H9 (cell line): ENCODE data around the gene RND3. TPM values are rescaled to one million over a fixed set of nuclear protein-coding genes. Genes with fewer than 3 reads are reported as not detected.

ENCODE experiments used
- DNase-seq: peaks from one replicate; pipeline ENCODE4 v3.0.0-alpha.2; 2017
- H2AFZ ChIP-seq: one replicate; pipeline ENCODE4 v1.6.1; 2013; ENCODE audit warnings: mild to moderate bottlenecking, low read length, control low read depth, moderate library complexity
- H2AK5ac ChIP-seq: 2 replicates; pipeline ENCODE4 v1.6.1; 2013; ENCODE audit warnings: low read length, control low read depth, mixed read lengths; ENCODE audit not compliant: insufficient read length
- H2BK120ac ChIP-seq: one replicate; pipeline ENCODE4 v1.6.1; 2013; ENCODE audit warnings: low read depth, mild to moderate bottlenecking, low read length, control low read depth, inconsistent platforms; ENCODE audit not compliant: poor library complexity, severe bottlenecking
- H2BK12ac ChIP-seq: 2 replicates; pipeline ENCODE4 v1.6.1; 2013; ENCODE audit warnings: low read length, control low read depth, mixed read lengths, low read depth; ENCODE audit not compliant: insufficient read length
- H2BK15ac ChIP-seq: 2 replicates; pipeline ENCODE4 v1.6.1; 2013; ENCODE audit warnings: low read depth, low read length, control low read depth
- H2BK20ac ChIP-seq: one replicate; pipeline ENCODE4 v1.6.1; 2013; ENCODE audit warnings: low read depth, mild to moderate bottlenecking, low read length, control low read depth, inconsistent platforms; ENCODE audit not compliant: poor library complexity, severe bottlenecking
- H2BK5ac ChIP-seq: 2 replicates; pipeline ENCODE4 v1.6.1; 2013; ENCODE audit warnings: low read length, control low read depth, mixed read lengths; ENCODE audit not compliant: insufficient read length
- H3K14ac ChIP-seq: 2 replicates; pipeline ENCODE4 v1.6.1; 2013; ENCODE audit warnings: low read length, control low read depth; ENCODE audit not compliant: insufficient read depth
- H3K18ac ChIP-seq: 2 replicates; pipeline ENCODE4 v1.6.1; 2013; ENCODE audit warnings: low read depth, mild to moderate bottlenecking, mixed read lengths, low read length, control low read depth; ENCODE audit not compliant: insufficient read length
- H3K23ac ChIP-seq: 2 replicates; pipeline ENCODE4 v1.6.1; 2013; ENCODE audit warnings: low read length, control low read depth, mixed read lengths, low read depth; ENCODE audit not compliant: insufficient read length
- H3K23me2 ChIP-seq: 2 replicates; pipeline ENCODE4 v1.6.1; 2013; ENCODE audit warnings: low read depth, mild to moderate bottlenecking, mixed read lengths, low read length, control low read depth; ENCODE audit not compliant: insufficient read length, poor library complexity, severe bottlenecking
- H3K27ac ChIP-seq: 2 replicates; pipeline ENCODE4 v1.5.1; 2013; ENCODE audit warnings: low read length, control low read depth, mixed read lengths, low read depth; ENCODE audit not compliant: insufficient read length
- H3K27me3 ChIP-seq: 2 replicates; pipeline ENCODE4 v1.6.1; 2013; ENCODE audit warnings: low read length, control low read depth, inconsistent platforms; ENCODE audit not compliant: insufficient read depth
- H3K4ac ChIP-seq: 2 replicates; pipeline ENCODE4 v1.6.1; 2013; ENCODE audit warnings: low read depth, mild to moderate bottlenecking, control low read depth, inconsistent platforms, low read length, moderate library complexity
- H3K4me1 ChIP-seq: 2 replicates; pipeline ENCODE4 v1.6.1; 2013; ENCODE audit warnings: low read length, control low read depth, inconsistent platforms; ENCODE audit not compliant: insufficient read depth
- H3K4me2 ChIP-seq: 2 replicates; pipeline ENCODE4 v1.6.1; 2013; ENCODE audit warnings: low read length, control low read depth, mixed read lengths; ENCODE audit not compliant: insufficient read length, insufficient read depth
- H3K56ac ChIP-seq: 2 replicates; pipeline ENCODE4 v1.6.1; 2013; ENCODE audit warnings: low read depth, mild to moderate bottlenecking, mixed read lengths, low read length, control low read depth; ENCODE audit not compliant: insufficient read length
- H3K79me1 ChIP-seq: 2 replicates; pipeline ENCODE4 v1.6.1; 2013; ENCODE audit warnings: low read depth, mild to moderate bottlenecking, moderate library complexity, low read length, control low read depth, inconsistent platforms; ENCODE audit not compliant: insufficient read depth, poor library complexity, severe bottlenecking
- H3K79me2 ChIP-seq: 2 replicates; pipeline ENCODE4 v1.6.1; 2013; ENCODE audit warnings: low read length, control low read depth, inconsistent platforms; ENCODE audit not compliant: insufficient read depth
- H3K9ac ChIP-seq: 2 replicates; pipeline ENCODE4 v1.6.1; 2013; ENCODE audit warnings: low read length, control low read depth, mixed read lengths; ENCODE audit not compliant: insufficient read length; ENCODE audit errors: extremely low read depth
- H3K9me3 ChIP-seq: one replicate; pipeline ENCODE4 v1.6.1; 2013; ENCODE audit warnings: low read depth, low read length, inconsistent platforms; ENCODE audit not compliant: control insufficient read depth
- H3T11ph ChIP-seq: one replicate; pipeline ENCODE4 v1.6.1; 2013; ENCODE audit warnings: mild to moderate bottlenecking, low read length, control low read depth, inconsistent platforms
- H4K20me1 ChIP-seq: one replicate; pipeline ENCODE4 v1.6.1; 2013; ENCODE audit not compliant: control insufficient read depth, insufficient read length, insufficient read depth
- H4K5ac ChIP-seq: 2 replicates; pipeline ENCODE4 v1.6.1; 2013; ENCODE audit warnings: low read depth, mild to moderate bottlenecking, mixed read lengths, low read length, control low read depth; ENCODE audit not compliant: insufficient read length
- H4K8ac ChIP-seq: replicated peaks from 2 replicates; pipeline ENCODE4 v1.6.1; 2013; ENCODE audit warnings: low read length, control low read depth, mixed read lengths, low read depth; ENCODE audit not compliant: insufficient read length
- H4K91ac ChIP-seq: 2 replicates; pipeline ENCODE4 v1.6.1; 2013; ENCODE audit warnings: low read depth, mild to moderate bottlenecking, moderate library complexity, mixed read lengths, low read length, control low read depth; ENCODE audit not compliant: insufficient read length
- H3K27ac Mint-ChIP-seq, 3 experiments: 2 replicates in 2 of 3; 3 replicates in 1 of 3; pipeline ENCODE4 v1.8.0; 2020 to 2021; ENCODE audit warnings: mixed read lengths in 3 of 3, mild to moderate bottlenecking in 1 of 3, moderate library complexity in 1 of 3
- H3K27me3 Mint-ChIP-seq: 2 replicates; pipeline ENCODE4 v1.8.0; 2021; ENCODE audit warnings: low read depth, mild to moderate bottlenecking, moderate library complexity, mixed read lengths
- H3K36me3 Mint-ChIP-seq, 3 experiments: 2 replicates in 2 of 3; 3 replicates in 1 of 3; pipeline ENCODE4 v1.8.0; 2020 to 2021; ENCODE audit warnings: low read depth in 3 of 3, mixed read lengths in 3 of 3; ENCODE audit not compliant: insufficient read depth in 1 of 3
- H3K4me1 Mint-ChIP-seq, 2 experiments: 2 replicates each; pipeline ENCODE4 v1.8.0; 2020; ENCODE audit warnings: mixed read lengths in 2 of 2
- H3K4me3 Mint-ChIP-seq, 2 experiments: 2 replicates in 1 of 2; 3 replicates in 1 of 2; pipeline ENCODE4 v1.8.0; 2020 to 2021; ENCODE audit warnings: mild to moderate bottlenecking in 2 of 2, mixed read lengths in 2 of 2, moderate library complexity in 1 of 2
- H3K9me3 Mint-ChIP-seq, 2 experiments: 2 replicates in 1 of 2; 3 replicates in 1 of 2; pipeline ENCODE4 v1.8.0; 2020; ENCODE audit warnings: mild to moderate bottlenecking in 2 of 2, mixed read lengths in 2 of 2, moderate library complexity in 1 of 2
- CTCF ChIP-seq: fragments of 200-600 bp; sonication (generic); conservative IDR thresholded peaks from 3 replicates; pipeline ENCODE4 v1.8.0; 2021; ENCODE audit warnings: antibody characterized with exemption, mild to moderate bottlenecking
- whole genome bisulfite sequencing: extraction: QIAGEN DNeasy Blood & Tissue Kit; methylation state at CpG from one replicate; pipeline ENCODE4 v1.1.7; 2013; ENCODE audit warnings: missing lambda C conversion rate, low lambda C conversion rate, mixed read lengths; ENCODE audit not compliant: insufficient read length; ENCODE audit errors: extremely low coverage; 5-methylcytosine and 5-hydroxymethylcytosine counted together
- total RNA-seq: library from RNA; stranded (reverse); gene quantifications from 2 replicates; pipeline ENCODE4 v1.2.1, GENCODE V29; 2021

RND3 gene
- total RNA-seq, 1 experiment from 2014 or later, result 62.6 TPM

GRCh38 chr2:150532879-150533278 lies 45.4 kb upstream of the RND3 start:
- no peak overlapping the region for H3K27ac ChIP-seq
- H3T11ph ChIP-seq, result no peak overlapping the region
- no peak overlapping the region for H4K8ac ChIP-seq
- no peaks in the 10 kb centered on the region for H4K20me1 ChIP-seq
- no peaks in the 10 kb centered on the region for H3K79me2 ChIP-seq
- no peaks in the 10 kb centered on the region for H3K23me2 ChIP-seq
- peaks cover 18 to 19% of the 10 kb centered on the region in 2 experiments for H3K4me1 Mint-ChIP-seq
- H3K23ac ChIP-seq, result no peak overlapping the region
- no peaks in the 10 kb centered on the region for H3K27me3 Mint-ChIP-seq
- H2AFZ ChIP-seq, result no peak overlapping the region
- H4K5ac ChIP-seq, result no peak overlapping the region
- no peak overlapping the region for H2BK15ac ChIP-seq
- no peak overlapping the region for H2BK12ac ChIP-seq
- peaks cover 9% of the 10 kb centered on the region for H3K4me1 ChIP-seq
- no peak overlapping the region for H3K18ac ChIP-seq
- no peaks in the 10 kb centered on the region for H3K79me1 ChIP-seq
- no peak for DNase-seq
- H3K4ac ChIP-seq, result no peak overlapping the region
- H2BK5ac ChIP-seq, result no peak overlapping the region
- H3K27me3 ChIP-seq, result no peaks in the 10 kb centered on the region
- no peak overlapping the region for H3K4me2 ChIP-seq
- no peak overlapping the region for H2AK5ac ChIP-seq
- TF ChIP-seq CTCF, result no peak
- H4K91ac ChIP-seq, result no peak overlapping the region
- H2BK20ac ChIP-seq, result no peak overlapping the region
- no peak overlapping the region for H3K14ac ChIP-seq
- H3K27ac Mint-ChIP-seq, result no peak overlapping the region
- peaks cover 22% of the 10 kb centered on the region in 2 experiments; a peak in 4 of 5 replicates for H3K9me3 Mint-ChIP-seq
- no peak overlapping the region for H3K56ac ChIP-seq
- peaks cover 14 to 26% (median 17%) of the 10 kb centered on the region in 3 experiments for H3K36me3 Mint-ChIP-seq
- H2BK120ac ChIP-seq, result no peak overlapping the region
- H3K4me3 Mint-ChIP-seq, result no peak overlapping the region
- H3K9me3 ChIP-seq, result no peaks in the 10 kb centered on the region
- no peak overlapping the region for H3K9ac ChIP-seq
- no CpG with 5 or more reads among the region's 1 CpG for WGBS
